HG03469 (cell line): Measurements from ENCODE around the gene SLC5A6.

Source experiments
- ATAC-seq: cut with Tn5 transposase; IDR thresholded peaks from one replicate; pipeline ENCODE4 v1.9.1; 2021; ENCODE audit warnings: mild to moderate bottlenecking, moderate library complexity, moderate number of reproducible peaks; ENCODE audit not compliant: unreplicated experiment

Gene SLC5A6

DNA sequence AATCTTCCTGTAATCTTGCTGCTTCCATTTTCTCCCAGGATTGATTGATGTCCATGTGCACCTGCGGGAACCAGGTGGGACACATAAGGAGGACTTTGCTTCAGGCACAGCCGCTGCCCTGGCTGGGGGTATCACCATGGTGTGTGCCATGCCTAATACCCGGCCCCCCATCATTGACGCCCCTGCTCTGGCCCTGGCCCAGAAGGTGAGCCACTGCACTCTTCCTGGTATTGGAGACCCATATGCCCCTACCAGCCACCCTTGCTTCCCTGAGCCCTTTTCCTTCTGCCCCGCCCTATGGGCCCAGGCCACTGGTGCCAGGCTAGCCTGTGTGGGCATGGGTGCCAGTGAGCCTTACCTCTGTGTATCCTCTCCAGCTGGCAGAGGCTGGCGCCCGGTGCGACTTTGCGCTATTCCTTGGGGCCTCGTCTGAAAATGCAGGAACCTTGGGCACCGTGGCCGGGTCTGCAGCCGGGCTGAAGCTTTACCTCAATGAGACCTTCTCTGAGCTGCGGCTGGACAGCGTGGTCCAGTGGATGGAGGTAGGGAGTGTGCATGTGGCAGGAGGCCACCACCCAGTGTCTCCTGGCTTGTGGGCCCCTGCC lies 25.4 kb upstream of the SLC5A6 start:
- no peak for ATAC-seq

DNA sequence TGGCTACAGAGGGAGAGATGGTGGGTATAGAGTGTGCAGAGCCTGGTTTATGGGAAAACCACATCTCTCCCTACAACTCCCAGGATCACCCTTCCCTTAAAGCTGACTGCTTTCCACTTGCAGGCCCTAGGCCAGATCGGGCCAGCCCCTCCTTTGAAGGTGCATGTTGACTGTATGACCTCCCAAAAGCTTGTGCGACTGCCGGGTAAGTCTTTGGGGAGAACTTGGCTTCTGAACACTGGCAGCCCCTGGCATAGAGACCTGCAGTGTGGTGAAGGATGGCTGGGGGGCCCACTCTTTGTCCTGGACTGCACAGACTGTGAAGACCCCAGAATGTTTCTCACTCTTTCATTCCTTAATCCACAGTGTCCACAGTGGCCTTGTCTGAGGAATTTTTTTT lies 24.6 kb upstream of the SLC5A6 start:
- no peak for ATAC-seq

DNA sequence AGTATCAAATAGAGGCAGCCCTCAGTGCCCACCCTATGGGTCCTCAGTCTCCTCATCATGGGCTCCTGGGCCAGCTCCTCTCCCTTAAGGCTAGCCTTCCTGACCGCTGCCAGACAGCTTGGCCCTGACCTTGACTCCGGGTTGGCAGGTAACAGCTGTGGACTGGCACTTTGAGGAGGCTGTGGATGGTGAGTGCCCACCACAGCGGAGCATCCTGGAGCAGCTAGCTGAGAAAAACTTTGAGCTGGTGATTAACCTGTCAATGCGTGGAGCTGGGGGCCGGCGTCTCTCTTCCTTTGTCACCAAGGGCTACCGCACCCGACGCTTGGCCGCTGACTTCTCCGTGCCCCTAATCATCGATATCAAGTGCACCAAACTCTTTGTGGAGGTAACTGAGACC lies 24.1 kb upstream of the SLC5A6 start:
- ATAC-seq = no peak

- no peak for ATAC-seq
Measured at GRCh38 chr2:27233341-27233740, 21.3 kb upstream of the SLC5A6 start.

- ATAC-seq = no peak
Measured at GRCh38 chr2:27231921-27232320, 19.9 kb upstream of the SLC5A6 start.

- no peak for ATAC-seq
Measured at GRCh38 chr2:27227501-27227900, 15.4 kb upstream of the SLC5A6 start.

- no peak for ATAC-seq
Measured at GRCh38 chr2:27225526-27225925, 13.5 kb upstream of the SLC5A6 start.

DNA sequence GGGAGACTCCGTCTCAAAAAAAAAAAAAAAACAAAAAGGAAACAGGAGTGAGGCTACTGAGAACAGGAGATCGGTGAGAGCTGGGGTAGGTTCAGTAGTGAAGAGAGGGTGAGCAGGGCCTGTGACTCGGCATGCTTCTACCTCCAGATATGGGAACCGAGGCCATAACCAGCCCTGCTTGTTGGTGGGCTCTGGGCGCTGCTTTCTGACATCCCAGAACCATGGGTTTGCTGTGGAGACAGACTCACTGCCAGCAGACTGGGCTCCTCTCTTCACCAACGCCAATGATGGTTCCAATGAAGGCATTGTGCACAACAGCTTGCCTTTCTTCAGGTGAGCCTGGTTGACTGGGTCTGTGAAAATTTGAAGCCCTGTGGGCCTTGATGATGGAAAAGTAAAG lies 11.3 kb upstream of the SLC5A6 start:
- no peak for ATAC-seq

DNA sequence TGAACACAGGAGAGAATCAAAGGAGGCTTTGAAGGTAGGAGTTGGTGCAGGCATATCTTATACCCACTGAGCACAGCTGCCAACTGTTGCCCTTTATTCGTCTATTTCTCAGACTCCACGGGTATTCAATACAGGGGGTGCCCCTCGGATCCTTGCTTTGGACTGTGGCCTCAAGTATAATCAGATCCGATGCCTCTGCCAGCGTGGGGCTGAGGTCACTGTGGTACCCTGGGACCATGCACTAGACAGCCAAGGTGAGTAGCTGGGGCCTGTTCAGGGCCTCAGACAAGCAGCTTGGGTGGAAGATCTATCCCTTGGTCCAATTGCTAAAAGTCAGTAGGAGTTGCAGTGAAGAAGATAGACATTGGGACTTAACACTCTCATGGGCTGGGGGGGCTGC lies 10.3 kb upstream of the SLC5A6 start:
- no peak for ATAC-seq

DNA sequence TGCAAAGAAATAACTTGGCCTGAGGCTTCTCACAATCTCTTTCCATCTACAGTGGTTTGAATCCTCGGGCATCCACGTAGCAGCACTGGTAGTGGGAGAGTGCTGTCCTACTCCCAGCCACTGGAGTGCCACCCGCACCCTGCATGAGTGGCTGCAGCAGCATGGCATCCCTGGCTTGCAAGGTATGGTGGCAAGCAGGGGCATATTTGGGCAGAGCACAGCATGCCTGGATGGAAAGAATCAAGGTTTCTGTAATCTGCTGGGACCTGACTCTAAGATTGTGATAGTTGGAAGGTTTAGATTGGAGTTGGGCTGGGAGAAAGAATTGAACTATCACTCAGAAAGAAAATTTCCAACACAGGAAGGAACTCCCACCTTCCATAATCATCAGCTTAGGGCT lies 9.1 kb upstream of the SLC5A6 start:
- no peak for ATAC-seq

GRCh38 chr2:27220091-27220490 lies 8.0 kb upstream of the SLC5A6 start:
- no peak for ATAC-seq

GRCh38 chr2:27219091-27219490 lies 7.0 kb upstream of the SLC5A6 start:
- no peak for ATAC-seq

DNA sequence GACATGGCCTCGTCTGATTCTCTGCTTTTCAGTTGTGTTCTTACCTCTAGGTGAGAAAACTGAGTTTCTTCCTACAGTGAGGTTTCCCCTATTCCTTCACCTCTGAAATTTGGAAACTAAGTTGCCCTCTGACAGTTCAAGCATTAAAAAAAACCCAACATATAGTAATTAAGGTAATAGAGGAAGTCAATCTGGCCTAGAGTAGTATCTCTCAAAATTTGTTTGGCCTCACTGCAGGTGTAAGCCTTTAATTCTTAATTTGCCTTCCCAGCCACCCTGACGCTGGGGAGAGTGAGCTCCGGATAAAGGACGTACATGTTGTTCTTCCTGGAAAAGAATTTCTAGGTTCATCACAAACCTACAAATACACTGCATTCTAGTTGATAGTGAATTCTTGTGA lies 6.5 kb upstream of the SLC5A6 start:
- no peak for ATAC-seq

- peak; percentile 59 for ATAC-seq
Measured at GRCh38 chr2:27217173-27218121, 5.4 kb upstream of the SLC5A6 start, which contains the start of gene CAD. TSS of gene CAD (plus strand) at chr2:27217369. CDS start at chr2:27217552, 183 bp downstream.

- no peak for ATAC-seq
Measured at GRCh38 chr2:27216416-27217137, 4.5 kb upstream of the SLC5A6 start.

DNA sequence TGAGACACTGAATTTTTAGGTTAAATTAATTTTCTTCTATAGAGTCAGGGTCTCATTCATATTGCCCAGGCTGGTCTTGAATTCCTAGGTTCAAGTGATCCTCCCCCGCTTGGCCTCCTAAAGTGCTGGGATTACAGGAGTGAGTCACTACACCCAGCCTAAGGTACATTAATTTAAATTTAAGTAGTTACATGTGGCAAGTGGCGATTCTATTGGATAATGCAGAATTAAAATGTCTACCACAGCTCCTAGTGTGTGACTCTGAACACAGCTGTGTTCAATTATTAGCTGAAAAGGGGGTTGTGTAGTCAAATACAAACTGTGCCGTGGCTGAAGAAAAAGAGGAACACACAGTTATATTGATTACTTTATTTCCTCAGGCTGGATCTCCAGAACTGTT lies 2.9 kb upstream of the SLC5A6 start:
- ATAC-seq = no peak

DNA sequence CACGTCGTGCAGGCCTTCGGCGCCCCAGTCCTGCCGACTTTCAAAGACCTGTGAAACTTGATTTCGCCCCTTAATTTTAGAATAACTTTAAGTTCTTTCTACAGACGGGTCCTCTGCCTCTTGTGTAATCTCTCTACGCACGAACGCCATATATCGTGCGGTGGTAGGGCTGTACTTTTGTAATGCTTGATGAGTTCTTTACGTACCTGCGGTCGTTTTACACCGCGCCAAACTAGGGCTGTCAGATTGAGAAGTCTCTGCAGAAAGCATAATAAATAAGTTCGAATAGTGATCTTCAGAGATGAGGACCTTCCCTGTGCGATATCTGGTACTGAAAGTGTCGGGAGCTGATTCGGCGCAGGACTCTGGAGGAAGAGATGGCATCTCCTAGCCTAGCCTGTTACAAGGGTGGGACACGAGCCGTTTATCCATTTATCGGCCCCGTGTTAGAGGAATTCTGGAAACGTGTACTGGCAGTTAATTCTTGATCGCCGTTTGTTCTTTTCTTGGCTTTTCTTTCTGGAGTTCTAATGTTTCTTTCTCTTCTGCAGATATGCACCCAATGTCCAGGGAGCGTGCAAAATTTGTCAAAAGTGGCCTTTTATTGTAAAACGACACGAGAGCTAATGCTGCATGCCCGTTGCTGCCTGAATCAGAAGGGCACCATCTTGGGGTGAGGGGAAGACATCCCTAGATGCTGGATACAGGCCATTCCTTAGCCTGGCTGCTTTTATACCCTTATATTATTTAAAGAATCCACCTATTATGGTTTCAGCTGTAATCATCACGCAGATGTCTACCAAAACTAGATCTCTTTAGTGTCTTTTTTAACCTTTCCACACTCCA lies 781 bp upstream of the SLC5A6 start:
- ATAC-seq = peak; percentile 6

DNA sequence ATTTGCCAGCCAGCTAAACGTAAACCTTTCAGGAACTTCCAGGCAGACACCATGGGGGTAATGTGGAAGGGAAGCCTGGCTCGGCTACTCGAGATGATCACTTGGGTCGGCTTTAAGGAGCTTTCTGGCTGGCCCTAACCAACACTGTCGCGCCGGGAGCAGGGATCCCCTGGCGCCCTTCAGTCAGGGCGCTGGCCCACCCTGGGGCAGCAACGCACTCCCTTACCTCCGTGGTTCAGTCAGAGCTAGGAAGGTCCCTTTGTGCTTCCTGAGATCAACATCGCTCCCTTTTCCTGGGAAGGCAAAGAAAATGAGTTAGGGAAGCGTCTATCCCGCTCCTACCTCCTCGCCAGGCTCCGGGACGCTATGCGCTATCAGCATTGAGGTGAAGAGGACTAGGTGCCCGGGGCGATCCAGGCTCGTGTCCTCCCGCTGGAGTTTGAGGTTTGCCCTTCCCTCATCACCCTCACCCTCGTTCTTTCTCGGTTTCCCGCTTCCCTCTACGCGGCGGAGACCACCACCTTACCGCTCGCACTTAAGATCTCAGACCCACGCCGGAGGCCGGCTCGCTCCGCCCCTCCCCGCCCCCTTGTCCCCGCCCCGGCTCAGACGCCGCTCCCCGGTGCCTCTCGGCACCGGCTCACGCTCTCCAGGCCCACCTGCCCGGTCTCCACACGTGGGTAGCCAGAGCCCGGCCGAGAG lies 676 bp downstream of the SLC5A6 start:
- ATAC-seq = no peak

DNA sequence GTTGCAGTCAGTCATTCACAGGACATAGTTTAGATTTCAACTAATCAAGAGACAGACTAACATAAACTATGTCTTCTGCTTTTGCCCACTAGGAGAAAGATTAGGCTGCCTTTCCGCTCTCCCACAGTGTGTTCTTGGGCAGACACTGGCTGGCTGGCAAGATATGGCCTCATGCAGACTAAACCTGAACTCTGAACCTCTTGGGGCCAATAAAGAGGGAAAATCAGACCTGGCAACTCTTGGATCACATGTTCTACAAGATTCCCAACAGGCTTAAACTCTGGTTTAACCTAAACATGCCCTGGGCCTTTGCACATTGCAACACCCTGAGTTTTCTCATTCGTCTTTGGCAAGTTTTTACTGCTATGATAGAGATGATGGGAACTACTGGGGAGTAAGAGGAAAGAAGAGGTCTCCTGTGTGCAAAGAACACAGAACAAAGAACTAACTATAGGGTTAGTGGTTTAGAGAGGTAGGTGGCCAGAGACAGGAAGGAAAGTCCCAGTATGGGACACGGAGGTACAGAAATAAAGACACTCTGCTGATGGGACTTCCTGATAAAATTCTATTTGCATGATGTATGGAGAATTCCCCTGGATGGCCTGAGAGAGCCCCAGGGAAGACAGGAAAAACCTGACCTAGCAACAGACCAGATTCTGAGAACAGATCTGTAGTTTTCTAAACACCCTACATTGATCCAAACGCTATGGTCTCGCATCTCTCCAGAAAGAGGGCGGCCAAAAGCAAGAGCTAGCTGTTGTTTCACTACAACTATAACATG lies 2.3 kb downstream of the SLC5A6 start:
- ATAC-seq = no peak
